ENCODE data around the gene STARD7.

DNA sequence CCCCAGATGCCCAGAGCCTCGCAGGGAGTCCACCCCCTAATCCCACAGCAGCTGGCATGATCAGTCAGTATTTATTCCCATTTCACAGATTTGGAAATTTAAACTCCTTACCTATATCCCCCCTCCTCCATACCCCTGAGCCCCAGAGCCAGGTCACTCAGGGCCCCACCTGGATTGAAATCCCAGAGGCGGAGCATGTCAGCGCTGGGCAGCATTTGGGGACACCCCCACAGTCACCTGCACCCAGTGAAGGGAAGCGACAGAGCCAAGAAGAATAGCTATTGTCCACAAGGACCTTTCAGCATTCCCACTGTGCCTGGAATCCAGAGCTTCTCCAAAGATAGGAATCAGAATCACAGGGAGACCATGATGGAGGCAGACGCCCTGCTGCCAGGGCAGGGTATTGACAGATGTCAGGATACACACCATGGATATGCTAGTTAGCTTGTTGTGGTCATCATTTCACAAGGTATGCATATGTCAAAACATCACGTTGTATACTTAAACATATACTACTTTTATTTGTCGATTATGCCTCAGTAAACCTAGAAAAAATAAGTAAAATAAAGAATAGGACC lies 69.4 kb downstream of the STARD7 start:
- TF ChIP-seq, protein P1, sequence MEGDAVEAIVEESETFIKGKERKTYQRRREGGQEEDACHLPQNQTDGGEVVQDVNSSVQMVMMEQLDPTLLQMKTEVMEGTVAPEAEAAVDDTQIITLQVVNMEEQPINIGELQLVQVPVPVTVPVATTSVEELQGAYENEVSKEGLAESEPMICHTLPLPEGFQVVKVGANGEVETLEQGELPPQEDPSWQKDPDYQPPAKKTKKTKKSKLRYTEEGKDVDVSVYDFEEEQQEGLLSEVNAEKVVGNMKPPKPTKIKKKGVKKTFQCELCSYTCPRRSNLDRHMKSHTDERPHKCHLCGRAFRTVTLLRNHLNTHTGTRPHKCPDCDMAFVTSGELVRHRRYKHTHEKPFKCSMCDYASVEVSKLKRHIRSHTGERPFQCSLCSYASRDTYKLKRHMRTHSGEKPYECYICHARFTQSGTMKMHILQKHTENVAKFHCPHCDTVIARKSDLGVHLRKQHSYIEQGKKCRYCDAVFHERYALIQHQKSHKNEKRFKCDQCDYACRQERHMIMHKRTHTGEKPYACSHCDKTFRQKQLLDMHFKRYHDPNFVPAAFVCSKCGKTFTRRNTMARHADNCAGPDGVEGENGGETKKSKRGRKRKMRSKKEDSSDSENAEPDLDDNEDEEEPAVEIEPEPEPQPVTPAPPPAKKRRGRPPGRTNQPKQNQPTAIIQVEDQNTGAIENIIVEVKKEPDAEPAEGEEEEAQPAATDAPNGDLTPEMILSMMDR (optimal IDR thresholded peaks at IDR 0.05 in 1 of 3, IDR thresholded peaks at IDR 0.05 in 1 of 3, conservative IDR thresholded peaks at IDR 0.05 in 1 of 3; ENCODE audit: extremely low read depth in 1 of 3, insufficient read depth in 2 of 3, low read length in 3 of 3) = no peak
- no peak for TF ChIP-seq EZH2 (IDR thresholded peaks at IDR 0.05; ENCODE audit: low read length)
